ENCODE results near the gene SPTBN1.

- TF ChIP-seq EZH2 (IDR thresholded peaks at IDR 0.05; ENCODE audit: borderline replicate concordance, low read depth, low read length, severe bottlenecking) (no peak), POLR2A (IDR thresholded peaks at IDR 0.05; ENCODE audit: low read depth, low read length) (no peak), POLR2AphosphoS5 (IDR thresholded peaks at IDR 0.05; ENCODE audit: insufficient read depth, low read depth, low read length) (no peak), MYC (IDR thresholded peaks at IDR 0.05; ENCODE audit: low read depth, low read length) (no peak), JUN (IDR thresholded peaks at IDR 0.05; ENCODE audit: borderline replicate concordance, insufficient read depth, insufficient read length, low read depth) (no peak)
- TF ChIP-seq, protein P1, sequence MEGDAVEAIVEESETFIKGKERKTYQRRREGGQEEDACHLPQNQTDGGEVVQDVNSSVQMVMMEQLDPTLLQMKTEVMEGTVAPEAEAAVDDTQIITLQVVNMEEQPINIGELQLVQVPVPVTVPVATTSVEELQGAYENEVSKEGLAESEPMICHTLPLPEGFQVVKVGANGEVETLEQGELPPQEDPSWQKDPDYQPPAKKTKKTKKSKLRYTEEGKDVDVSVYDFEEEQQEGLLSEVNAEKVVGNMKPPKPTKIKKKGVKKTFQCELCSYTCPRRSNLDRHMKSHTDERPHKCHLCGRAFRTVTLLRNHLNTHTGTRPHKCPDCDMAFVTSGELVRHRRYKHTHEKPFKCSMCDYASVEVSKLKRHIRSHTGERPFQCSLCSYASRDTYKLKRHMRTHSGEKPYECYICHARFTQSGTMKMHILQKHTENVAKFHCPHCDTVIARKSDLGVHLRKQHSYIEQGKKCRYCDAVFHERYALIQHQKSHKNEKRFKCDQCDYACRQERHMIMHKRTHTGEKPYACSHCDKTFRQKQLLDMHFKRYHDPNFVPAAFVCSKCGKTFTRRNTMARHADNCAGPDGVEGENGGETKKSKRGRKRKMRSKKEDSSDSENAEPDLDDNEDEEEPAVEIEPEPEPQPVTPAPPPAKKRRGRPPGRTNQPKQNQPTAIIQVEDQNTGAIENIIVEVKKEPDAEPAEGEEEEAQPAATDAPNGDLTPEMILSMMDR (IDR thresholded peaks at IDR 0.05; ENCODE audit: extremely low read depth in 1 of 2, insufficient read depth in 1 of 2, low read depth in 1 of 2, low read length in 2 of 2), result no peak
- TF ChIP-seq, protein P2, sequence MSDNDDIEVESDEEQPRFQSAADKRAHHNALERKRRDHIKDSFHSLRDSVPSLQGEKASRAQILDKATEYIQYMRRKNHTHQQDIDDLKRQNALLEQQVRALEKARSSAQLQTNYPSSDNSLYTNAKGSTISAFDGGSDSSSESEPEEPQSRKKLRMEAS (IDR thresholded peaks at IDR 0.05; ENCODE audit: insufficient read depth, insufficient read length), result no peak
Observed at GRCh38 chr2:54669677-54670484, 213.8 kb downstream of the SPTBN1 start.
